ENCODE measurements around the gene MBD3L2B. TPM values are rescaled to one million over a fixed set of nuclear protein-coding genes. Genes with fewer than 3 reads are reported as not detected.
"Not testable (repeated sequence)": the region's sequence is repeated elsewhere in the genome, so short reads cannot be mapped to it uniquely, and the experiment has no call there.

MBD3L2B gene
- total and polyA plus RNA-seq, 5 experiments from 2014 or later = not detected

GRCh38 chr19:7054635-7055368 lies 33.6 kb upstream of the MBD3L2B start:
- H3K4me1 Mint-ChIP-seq, ATAC-seq, H3K27me3 Mint-ChIP-seq, POLR2A ChIA-PET, H3K9me3 Mint-ChIP-seq, H3K27ac Mint-ChIP-seq, H3K36me3 Mint-ChIP-seq, H3K4me3 Mint-ChIP-seq: not testable (repeated sequence)
- peak in 1 of 10 donors; percentile 11 for DNase-seq

- ATAC-seq, H3K36me3 Mint-ChIP-seq, H3K27ac Mint-ChIP-seq, POLR2A ChIA-PET, H3K27me3 Mint-ChIP-seq, H3K4me3 Mint-ChIP-seq, DNase-seq, H3K4me1 Mint-ChIP-seq, H3K9me3 Mint-ChIP-seq: not testable (repeated sequence)
These were observed 31.7 kb upstream of the MBD3L2B start for GRCh38 chr19:7052896-7053295.

- H3K36me3 Mint-ChIP-seq, H3K9me3 Mint-ChIP-seq, H3K27ac Mint-ChIP-seq, H3K4me3 Mint-ChIP-seq, DNase-seq, POLR2A ChIA-PET, ATAC-seq, H3K4me1 Mint-ChIP-seq, H3K27me3 Mint-ChIP-seq: not testable (repeated sequence)
These were observed 30.2 kb upstream of the MBD3L2B start for GRCh38 chr19:7051421-7051820.

GRCh38 chr19:7049021-7049420 lies 27.8 kb upstream of the MBD3L2B start, which contains the start of gene MBD3L2:
TSS of gene MBD3L2 (plus strand) at chr19:7049321. CDS start at chr19:7049374, 53 bp downstream.
- H3K36me3 Mint-ChIP-seq, POLR2A ChIA-PET, H3K27me3 Mint-ChIP-seq, DNase-seq, H3K4me1 Mint-ChIP-seq, H3K27ac Mint-ChIP-seq, H3K9me3 Mint-ChIP-seq, H3K4me3 Mint-ChIP-seq, ATAC-seq: not testable (repeated sequence)

- H3K9me3 Mint-ChIP-seq, DNase-seq, H3K27me3 Mint-ChIP-seq, H3K27ac Mint-ChIP-seq, H3K4me3 Mint-ChIP-seq, H3K4me1 Mint-ChIP-seq, POLR2A ChIA-PET, H3K36me3 Mint-ChIP-seq: not testable (repeated sequence)
- peak in 1 of 2 donors; percentile 72 for ATAC-seq
These were observed 20.3 kb upstream of the MBD3L2B start for GRCh38 chr19:7041563-7041962.

GRCh38 chr19:7040079-7040478 lies 18.8 kb upstream of the MBD3L2B start, which contains the start of gene MBD3L4:
TSS of gene MBD3L4 (minus strand) at chr19:7040179. CDS start at chr19:7040144, 35 bp downstream.
- H3K4me1 Mint-ChIP-seq, POLR2A ChIA-PET, ATAC-seq, H3K36me3 Mint-ChIP-seq, H3K27ac Mint-ChIP-seq, H3K9me3 Mint-ChIP-seq, H3K4me3 Mint-ChIP-seq, DNase-seq, H3K27me3 Mint-ChIP-seq: not testable (repeated sequence)

GRCh38 chr19:7030278-7030677 lies 9.0 kb upstream of the MBD3L2B start, which contains the start of gene MBD3L5:
TSS of gene MBD3L5 (plus strand) at chr19:7030578. CDS start at chr19:7030612, 34 bp downstream.
- POLR2A ChIA-PET, H3K9me3 Mint-ChIP-seq, H3K27me3 Mint-ChIP-seq, H3K4me3 Mint-ChIP-seq, ATAC-seq, H3K36me3 Mint-ChIP-seq, DNase-seq, H3K4me1 Mint-ChIP-seq, H3K27ac Mint-ChIP-seq: not testable (repeated sequence)

GRCh38 chr19:7028790-7029189 lies 7.6 kb upstream of the MBD3L2B start:
- H3K4me3 Mint-ChIP-seq, H3K27ac Mint-ChIP-seq, H3K27me3 Mint-ChIP-seq, POLR2A ChIA-PET, DNase-seq, H3K36me3 Mint-ChIP-seq, H3K4me1 Mint-ChIP-seq, H3K9me3 Mint-ChIP-seq: not testable (repeated sequence)
- ATAC-seq = peak in 1 of 2 donors; percentile 62

- ATAC-seq (no peak), DNase-seq (no peak)
- H3K4me1 Mint-ChIP-seq = peaks cover 0 to 8% (median 3%) of the 10 kb centered on the region in 4 donors
- POLR2A ChIA-PET = no interaction called here
- no peak overlapping the region for H3K27ac Mint-ChIP-seq
- H3K27me3 Mint-ChIP-seq = no peaks in the 10 kb centered on the region
- H3K36me3 Mint-ChIP-seq = no peaks in the 10 kb centered on the region
- H3K9me3 Mint-ChIP-seq = peaks cover 0 to under 1% (median 0%) of the 10 kb centered on the region in 9 donors
- no peak overlapping the region for H3K4me3 Mint-ChIP-seq
These were observed 2.4 kb downstream of the MBD3L2B start for GRCh38 chr19:7018828-7019227.

GRCh38 chr19:7013678-7014077 lies 7.6 kb downstream of the MBD3L2B start:
- Mint-ChIP-seq H3K9me3 (peaks cover 0 to 3% (median 0%) of the 10 kb centered on the region in 9 donors), H3K36me3 (no peaks in the 10 kb centered on the region), H3K27me3 (no peaks in the 10 kb centered on the region), H3K27ac (peak overlapping the region in 7 of 10 donors; percentile 0 to 64 (median 51)), H3K4me1 (peaks cover 8 to 37% (median 35%) of the 10 kb centered on the region in 4 donors), H3K4me3 (peak overlapping the region in 1 of 10 donors; percentile 14)
- DNase-seq = no peak
- POLR2A ChIA-PET = no interaction called here
- peak in 1 of 2 donors; percentile 23 for ATAC-seq

GRCh38 chr19:7010722-7011593 lies 10.3 kb downstream of the MBD3L2B start:
- Mint-ChIP-seq H3K27ac (peak overlapping the region in 3 of 10 donors; percentile 27 to 43 (median 31)), H3K4me3 (peak overlapping the region in 3 of 10 donors; percentile 14 to 24 (median 14)), H3K9me3 (peaks cover 0 to 3% (median 0%) of the 10 kb centered on the region in 9 donors), H3K4me1 (peaks cover 11 to 56% (median 51%) of the 10 kb centered on the region in 4 donors), H3K27me3 (no peaks in the 10 kb centered on the region), H3K36me3 (no peaks in the 10 kb centered on the region)
- ATAC-seq = no peak
- no peak for DNase-seq
- POLR2A ChIA-PET = no interaction called here

GRCh38 chr19:7007859-7008258 lies 13.4 kb downstream of the MBD3L2B start:
- Mint-ChIP-seq H3K27ac (peak overlapping the region in 2 of 10 donors; percentile 43 to 66), H3K27me3 (no peaks in the 10 kb centered on the region), H3K4me3 (peak overlapping the region in 6 of 10 donors; percentile 14 to 77 (median 30)), H3K36me3 (no peaks in the 10 kb centered on the region), H3K9me3 (no peaks in the 10 kb centered on the region), H3K4me1 (peaks cover 14 to 50% (median 46%) of the 10 kb centered on the region in 4 donors)
- ATAC-seq = no peak
- POLR2A ChIA-PET = no interaction called here
- DNase-seq = no peak

- POLR2A ChIA-PET = no interaction called here
- no peak for ATAC-seq
- H3K36me3 Mint-ChIP-seq = no peaks in the 10 kb centered on the region
- no peak overlapping the region for H3K4me3 Mint-ChIP-seq
- H3K9me3 Mint-ChIP-seq = no peaks in the 10 kb centered on the region
- H3K27me3 Mint-ChIP-seq = no peaks in the 10 kb centered on the region
- DNase-seq = no peak
- peaks cover 14 to 47% (median 42%) of the 10 kb centered on the region in 4 donors for H3K4me1 Mint-ChIP-seq
- peak overlapping the region in 3 of 10 donors; percentile 43 to 53 (median 49) for H3K27ac Mint-ChIP-seq
These were observed 15.0 kb downstream of the MBD3L2B start for GRCh38 chr19:7006135-7006704.
